ACHN (cell line): ENCODE measurements around the gene TTLL7.

Experiments used
- DNase-seq: peaks from one replicate; pipeline ENCODE4 v3.0.0-alpha.2; 2015
- in situ Hi-C: cut with HindIII; loops from 2 replicates; pipeline ENCODE4 v1.10.0; 2017; ENCODE audit warnings: low sequenced_read_pairs, low pct_ligation_motif_present, low pct_unique_long_range_greater_than_20kb

Gene TTLL7

GRCh38 chr1:83998498-83999315 lies at the start of gene TTLL7:
TTLL7 (minus strand) TSS chr1:83999132; CDS start chr1:83952211, 46,921 bp downstream.
- in situ Hi-C loops: no loop called here
- peak; percentile 58 for DNase-seq

- no peak for DNase-seq
- in situ Hi-C loops: no loop called here
Observed at GRCh38 chr1:84042461-84042860, 43.5 kb upstream of the TTLL7 start.

GRCh38 chr1:84037758-84038611 lies 39.1 kb upstream of the TTLL7 start:
- DNase-seq: no peak
- in situ Hi-C loops: no loop called here

- DNase-seq: no peak
- in situ Hi-C loops: no loop called here
Observed at GRCh38 chr1:84031802-84032327, 32.9 kb upstream of the TTLL7 start.

GRCh38 chr1:84027368-84027767 lies 28.4 kb upstream of the TTLL7 start:
- DNase-seq: no peak
- in situ Hi-C loops: no loop called here

GRCh38 chr1:84025966-84026365 lies 27.0 kb upstream of the TTLL7 start:
- in situ Hi-C loops: no loop called here

GRCh38 chr1:84021822-84022221 lies 22.9 kb upstream of the TTLL7 start:
- DNase-seq: no peak
- in situ Hi-C loops: no loop called here

More at GRCh38 chr1:84025966-84026365, 27.0 kb upstream of the TTLL7 start:
- no peak for DNase-seq

GRCh38 chr1:84020151-84020550 lies 21.2 kb upstream of the TTLL7 start:
- in situ Hi-C loops: no loop called here
- DNase-seq: no peak

- no peak for DNase-seq
- in situ Hi-C loops: no loop called here
Observed at GRCh38 chr1:84019217-84019616, 20.3 kb upstream of the TTLL7 start.

- in situ Hi-C loops: no loop called here
- no peak for DNase-seq
Observed at GRCh38 chr1:84013708-84014107, 14.8 kb upstream of the TTLL7 start.

- in situ Hi-C loops: no loop called here
- no peak for DNase-seq
Observed at GRCh38 chr1:84012018-84012417, 13.1 kb upstream of the TTLL7 start.

GRCh38 chr1:84010136-84010535 lies 11.2 kb upstream of the TTLL7 start:
- DNase-seq: no peak

GRCh38 chr1:84008631-84009030 lies 9.7 kb upstream of the TTLL7 start:
- in situ Hi-C loops: no loop called here
- DNase-seq: no peak

More at GRCh38 chr1:84010136-84010535, 11.2 kb upstream of the TTLL7 start:
- in situ Hi-C loops: no loop called here

GRCh38 chr1:84006591-84006990 lies 7.7 kb upstream of the TTLL7 start:
- in situ Hi-C loops: no loop called here
- DNase-seq: no peak

GRCh38 chr1:84001501-84001900 lies 2.6 kb upstream of the TTLL7 start:
- DNase-seq: no peak
- in situ Hi-C loops: no loop called here

GRCh38 chr1:84000954-84001495 lies 2.1 kb upstream of the TTLL7 start:
- no peak for DNase-seq
- in situ Hi-C loops: no loop called here

GRCh38 chr1:84000196-84000885 lies 1.4 kb upstream of the TTLL7 start:
- in situ Hi-C loops: no loop called here

GRCh38 chr1:83999316-83999819 lies 436 bp upstream of the TTLL7 start:
- in situ Hi-C loops: no loop called here
- DNase-seq: peak; percentile 68

More at GRCh38 chr1:84000196-84000885, 1.4 kb upstream of the TTLL7 start:
- DNase-seq: no peak
